A673 (cell line): ENCODE data around the gene DPM3.
"Not testable (repeated sequence)": the region's sequence is repeated elsewhere in the genome, so short reads cannot be mapped to it uniquely, and the experiment has no call there.

Experiments
- CTCF ChIP-seq: fragments of 300-800, 200-600 bp; sonication (generic); conservative IDR thresholded peaks from 2 replicates; pipeline ENCODE4 v1.5.1; 2017; ENCODE audit warnings: low read depth, mild to moderate bottlenecking, antibody characterized with exemption, low read length, moderate library complexity, mixed read lengths
- EZH2 ChIP-seq: fragments of 200-600 bp; sonication (generic); IDR thresholded peaks from 2 replicates; pipeline ENCODE4 v1.6.1; 2017; ENCODE audit warnings: borderline replicate concordance, low read depth, mild to moderate bottlenecking, mixed read lengths, antibody characterized with exemption, low read length; ENCODE audit not compliant: poor library complexity, severe bottlenecking

GRCh38 chr1:155163785-155164184 is 23.5 kb upstream of the DPM3 start:
- TF ChIP-seq CTCF, EZH2: not testable (repeated sequence)
